Inflammatory macrophage treated with lipopolysaccharide for 4 hours (primary cell): ENCODE measurements around the gene ZNF407.
A peak's percentile ranks its signal among the peaks of the same experiment; 100 is the strongest.

Source experiments
- DNase-seq: peaks from one replicate; pipeline ENCODE4 v3.0.0-alpha.2; 2020

Gene ZNF407

DNA sequence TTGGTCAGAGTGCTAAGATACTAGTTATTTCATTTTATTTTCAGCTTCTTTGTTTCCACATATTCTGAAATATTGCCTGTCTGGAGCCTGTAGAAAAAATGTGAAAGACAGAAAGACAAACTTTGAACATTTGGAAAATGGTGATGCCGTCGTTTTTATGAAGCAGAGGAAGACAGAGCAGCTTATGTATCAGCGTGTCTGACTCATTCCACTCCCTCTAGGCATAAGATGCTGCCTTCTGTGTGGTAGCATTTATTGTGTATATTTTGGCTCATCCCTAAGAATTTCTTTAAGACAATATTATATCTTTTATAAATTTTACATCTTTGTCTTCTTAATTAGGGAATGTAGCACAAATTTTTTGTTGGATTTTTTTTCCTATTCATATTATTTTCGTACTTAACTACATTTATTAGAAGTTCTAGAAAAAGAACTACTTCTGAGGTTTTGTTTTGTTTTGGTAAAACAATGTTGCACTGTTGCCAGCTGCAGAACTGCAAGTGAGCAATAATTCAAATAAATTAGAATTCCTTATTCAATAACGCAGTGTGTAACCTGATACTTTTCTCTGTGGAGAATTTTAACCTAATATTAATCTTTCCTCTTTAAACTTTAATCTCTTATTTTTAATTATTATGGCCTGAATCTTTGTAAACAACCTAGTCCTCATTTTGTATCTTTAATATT, 300.4 kb downstream of the ZNF407 start:
- DNase-seq, result no peak

DNA sequence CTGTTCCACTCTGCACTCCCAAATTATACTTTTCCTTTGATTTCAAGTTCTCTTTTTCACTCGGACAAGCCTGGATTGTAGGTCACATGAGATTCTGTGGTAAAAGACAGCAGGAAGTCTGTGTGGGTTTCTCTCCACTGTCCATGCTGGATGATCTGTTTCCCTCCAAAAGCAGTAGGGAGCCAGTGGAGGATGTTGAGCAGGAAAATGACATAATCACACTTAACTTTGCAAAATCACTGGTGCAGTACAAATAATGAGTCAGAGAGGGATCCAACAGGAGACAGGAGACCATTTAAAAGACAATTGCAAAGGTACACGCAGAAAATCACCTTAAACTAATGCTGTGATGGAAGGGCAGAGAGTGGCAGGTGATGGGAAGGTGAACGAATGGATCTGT, 301.3 kb downstream of the ZNF407 start:
- DNase-seq, result peak; percentile 63

DNA sequence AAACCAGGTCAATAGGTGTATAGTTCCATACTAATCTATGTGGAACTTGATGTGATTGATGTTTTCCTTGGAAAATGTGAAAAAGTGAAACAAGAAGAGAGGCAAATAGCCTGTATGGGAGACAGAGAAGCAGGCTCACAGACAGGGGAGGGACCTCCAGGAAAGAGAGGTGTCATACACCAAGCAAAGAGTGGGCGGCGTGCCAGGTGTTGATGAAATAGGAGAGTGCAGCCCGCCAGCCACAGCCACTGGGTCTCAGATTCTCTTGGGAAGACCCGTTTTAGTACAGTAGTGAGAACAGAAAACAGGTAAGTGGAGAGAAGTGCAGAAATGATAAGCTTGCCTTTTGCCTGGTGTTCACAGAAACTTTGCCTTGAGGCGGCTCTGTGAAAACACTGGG, 301.9 kb downstream of the ZNF407 start:
- DNase-seq, result no peak

DNA sequence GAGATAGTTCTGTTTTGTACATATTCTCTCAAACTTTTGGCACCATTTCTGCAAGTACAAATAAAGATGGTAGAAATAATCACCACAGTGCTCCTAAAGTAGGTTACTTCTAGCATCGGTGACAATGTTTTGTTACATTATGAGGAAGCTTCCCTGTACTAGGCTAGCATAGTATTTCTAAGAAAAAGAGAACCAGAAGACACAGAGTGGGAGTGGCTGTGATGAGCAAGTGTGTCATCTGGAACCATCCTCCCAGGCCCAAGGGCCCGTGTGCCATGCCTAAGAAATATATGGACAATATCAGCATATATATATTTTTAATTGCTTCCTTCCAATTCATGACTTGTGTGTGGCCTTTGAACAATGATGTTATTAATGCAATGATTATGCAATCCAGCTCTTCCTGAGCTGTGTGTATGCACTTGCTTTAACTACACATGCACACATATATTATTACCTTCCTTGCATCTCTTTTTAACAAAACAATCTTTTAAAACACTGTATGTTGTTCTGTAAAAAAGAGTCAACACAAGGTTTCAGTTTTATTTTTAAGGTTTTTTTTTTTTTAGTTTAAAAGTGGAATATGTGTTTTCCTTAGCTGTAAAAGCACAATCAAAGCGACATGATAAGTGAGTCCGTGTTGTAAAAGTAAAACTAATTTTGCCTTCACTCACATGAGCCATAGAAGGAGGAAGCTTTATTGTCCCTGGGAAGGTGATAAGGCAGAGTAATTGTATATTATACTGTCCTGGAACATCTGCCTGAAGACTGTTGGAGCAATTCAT, 303.9 kb downstream of the ZNF407 start:
- peak; percentile 72 for DNase-seq

DNA sequence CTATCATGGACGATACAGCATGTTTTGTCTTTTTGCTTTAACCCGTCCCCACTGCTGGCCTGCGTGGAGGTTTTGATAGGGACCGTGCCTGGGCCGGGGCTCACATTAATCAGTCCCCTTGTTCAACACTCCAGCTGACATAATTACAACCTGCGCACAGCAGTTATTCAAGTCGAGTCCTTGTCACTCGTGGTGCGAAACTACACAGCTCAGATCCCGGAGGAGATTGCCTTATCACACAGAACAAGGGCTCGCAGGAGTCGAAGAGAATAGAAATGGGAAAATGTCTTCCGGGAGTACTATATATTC, 304.4 kb downstream of the ZNF407 start:
- no peak for DNase-seq

DNA sequence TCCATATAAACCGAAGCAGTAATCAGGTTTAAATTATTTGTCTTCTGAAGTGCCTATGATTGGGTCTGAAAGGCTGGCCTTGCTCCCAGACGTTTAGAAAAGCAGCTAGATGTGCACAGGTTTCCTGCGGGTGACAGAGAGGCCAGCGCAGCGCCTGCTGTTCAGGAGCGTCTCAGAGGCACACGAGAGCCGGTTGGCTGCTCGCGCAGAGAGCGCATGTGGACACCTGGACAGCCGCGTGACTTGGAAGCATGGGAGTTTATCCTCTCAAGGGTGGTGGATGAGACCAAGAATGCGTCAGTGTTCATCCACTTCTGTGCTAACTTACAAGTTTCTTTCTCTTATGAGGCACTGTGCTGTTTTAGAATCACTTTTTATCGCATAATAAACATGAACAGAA, 307.6 kb downstream of the ZNF407 start:
- DNase-seq, result no peak

DNA sequence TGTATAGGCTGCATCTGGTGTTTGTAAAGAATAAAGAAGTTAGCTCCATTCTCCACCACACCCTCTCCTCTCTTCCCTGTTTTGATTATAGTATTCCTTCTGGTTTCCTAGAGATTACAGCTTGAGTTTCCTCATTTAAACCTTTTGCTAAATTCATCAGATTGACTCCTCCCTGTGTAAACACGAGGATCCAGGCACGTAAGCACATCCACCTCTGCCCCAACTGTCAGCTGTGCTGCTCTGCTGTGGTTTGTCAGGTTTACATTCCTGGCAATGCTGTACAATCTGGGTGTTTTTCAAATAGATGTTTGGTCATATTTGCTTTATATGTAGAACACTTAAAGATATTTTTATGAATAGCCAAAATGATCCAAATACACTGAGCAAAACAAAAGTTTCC, 308.5 kb downstream of the ZNF407 start:
- no peak for DNase-seq

DNA sequence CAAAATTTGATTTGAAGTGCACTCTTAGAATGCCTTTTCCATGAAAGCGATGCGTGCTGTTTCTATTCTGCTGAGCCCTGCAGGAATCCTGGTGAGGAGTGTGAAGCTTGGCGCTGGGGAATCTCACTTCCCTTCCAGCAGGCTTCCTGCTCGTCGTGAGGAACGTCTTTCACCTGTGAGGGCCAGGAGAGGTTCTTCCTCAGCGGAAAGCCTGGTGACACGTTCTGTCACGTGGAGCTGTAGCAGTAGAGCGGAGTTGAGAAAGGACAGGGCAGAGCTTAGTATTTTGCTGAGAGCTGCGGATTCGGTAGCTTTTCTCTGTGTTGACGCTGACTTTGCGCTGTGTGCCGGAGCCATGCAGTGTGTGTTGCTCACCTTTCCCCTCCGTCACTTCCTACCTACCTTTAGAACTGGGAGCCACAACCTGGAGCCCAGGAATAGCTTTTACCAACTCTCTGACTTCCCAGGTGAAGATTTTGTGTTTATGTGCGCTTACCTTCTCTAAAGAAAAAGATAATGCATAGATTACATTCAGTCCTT, 316.5 kb downstream of the ZNF407 start:
- DNase-seq, result no peak

DNA sequence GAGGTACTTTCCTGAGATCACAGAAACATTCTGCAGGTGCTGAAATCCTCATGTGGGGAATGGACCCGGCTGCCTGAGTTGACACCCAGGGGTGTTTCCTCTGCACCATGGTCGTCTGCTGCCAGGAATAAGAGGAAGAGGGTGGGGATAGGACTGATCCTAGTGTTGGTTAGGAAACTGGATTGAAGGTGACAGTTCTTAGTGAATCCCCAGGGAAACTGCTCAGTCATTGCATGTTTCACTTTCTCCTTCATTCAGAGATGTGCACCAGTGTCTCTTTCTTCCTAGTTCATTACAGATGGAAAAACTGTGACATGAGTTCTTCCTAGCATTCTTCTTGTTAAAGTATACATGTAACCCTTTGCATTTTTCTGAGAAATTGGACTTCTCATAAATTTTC, 317.0 kb downstream of the ZNF407 start:
- DNase-seq, result peak; percentile 15

DNA sequence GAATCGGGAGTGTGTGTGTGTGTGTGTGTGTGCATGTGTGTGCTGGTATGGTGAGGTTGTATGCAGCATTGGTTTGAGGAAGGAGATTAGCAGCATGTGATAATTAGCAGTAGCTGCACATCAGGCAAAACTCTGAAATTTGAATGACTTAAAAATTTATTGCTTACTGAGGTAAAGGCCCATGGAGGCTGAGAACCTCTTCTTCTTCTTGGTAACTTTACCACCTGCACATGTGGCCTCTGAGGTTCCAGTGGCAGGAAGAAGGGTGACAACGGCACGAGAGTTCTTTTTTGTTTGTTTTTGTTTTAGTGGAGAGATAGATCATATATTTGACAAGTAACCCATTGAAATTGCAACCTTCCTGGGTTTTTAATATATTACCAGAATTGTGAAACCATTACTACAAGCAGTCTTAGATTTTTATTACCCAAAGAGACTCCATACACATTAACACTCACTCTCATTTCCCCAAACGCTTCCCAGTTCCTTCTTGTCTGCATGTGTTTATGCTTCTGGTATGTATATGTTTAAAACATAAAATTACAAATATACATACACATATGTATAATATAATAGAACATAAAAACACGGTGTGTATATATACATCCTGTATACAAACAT, 319.2 kb downstream of the ZNF407 start:
- peak; percentile 29 for DNase-seq

DNA sequence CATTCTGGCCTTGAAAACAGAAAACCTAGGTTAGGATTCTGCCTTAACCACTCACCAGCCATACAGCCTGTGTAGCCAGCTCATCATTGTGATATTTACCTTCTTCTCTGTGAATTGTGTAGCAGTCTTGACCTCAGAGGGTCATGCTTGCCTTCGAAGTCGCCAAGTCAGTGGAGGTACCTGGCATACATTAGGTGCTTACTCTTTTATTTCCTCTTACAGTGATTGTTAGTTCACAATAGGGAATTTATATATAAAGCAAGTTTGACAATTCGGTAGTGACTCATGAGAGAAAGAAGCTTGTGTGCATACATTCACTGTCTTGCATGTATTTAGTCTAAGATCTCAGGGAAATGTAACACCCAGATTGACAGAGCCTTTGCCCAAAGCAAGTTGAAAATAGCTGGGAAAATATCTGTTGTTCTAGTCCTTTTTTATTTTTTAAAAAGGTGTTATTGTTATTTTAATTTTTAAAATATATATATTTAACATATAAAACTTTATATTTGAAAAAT, 320.7 kb downstream of the ZNF407 start:
- DNase-seq, result no peak

DNA sequence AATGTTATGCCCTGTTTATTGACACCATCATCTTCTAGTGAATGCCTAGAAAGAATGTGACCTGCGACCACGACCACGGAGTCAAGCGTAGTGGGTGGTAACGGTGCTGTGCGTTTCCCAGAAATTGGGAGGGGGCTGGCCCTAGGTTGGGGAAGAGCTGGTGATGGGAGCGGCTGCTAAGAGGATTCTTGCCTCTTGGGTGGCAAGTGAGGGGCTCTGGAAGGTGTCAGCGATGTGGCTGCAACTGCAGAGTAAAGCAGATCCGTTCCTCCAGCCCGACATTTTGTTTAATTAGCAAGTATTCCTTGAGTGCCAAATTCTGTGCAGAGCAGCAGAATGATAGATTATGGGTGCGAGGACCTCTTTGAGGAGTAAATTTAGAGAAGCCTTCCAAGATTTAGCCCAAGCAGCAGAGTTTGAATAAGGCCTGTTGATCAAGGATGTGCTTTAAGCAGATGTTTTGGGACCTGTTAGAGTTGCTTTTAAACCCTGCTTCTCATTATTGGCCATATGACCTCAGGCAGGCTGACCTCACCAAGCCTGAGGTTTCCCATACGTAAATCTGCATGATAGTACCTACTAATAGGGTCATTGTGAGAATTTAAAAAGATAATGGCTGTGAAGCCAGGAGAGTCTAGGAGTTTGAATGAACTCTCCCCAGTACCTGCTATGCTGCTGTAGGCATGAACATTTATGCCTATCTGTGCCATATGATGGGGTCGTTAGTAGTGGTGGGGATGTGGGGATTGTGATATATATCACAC, 323.6 kb downstream of the ZNF407 start:
- no peak for DNase-seq

DNA sequence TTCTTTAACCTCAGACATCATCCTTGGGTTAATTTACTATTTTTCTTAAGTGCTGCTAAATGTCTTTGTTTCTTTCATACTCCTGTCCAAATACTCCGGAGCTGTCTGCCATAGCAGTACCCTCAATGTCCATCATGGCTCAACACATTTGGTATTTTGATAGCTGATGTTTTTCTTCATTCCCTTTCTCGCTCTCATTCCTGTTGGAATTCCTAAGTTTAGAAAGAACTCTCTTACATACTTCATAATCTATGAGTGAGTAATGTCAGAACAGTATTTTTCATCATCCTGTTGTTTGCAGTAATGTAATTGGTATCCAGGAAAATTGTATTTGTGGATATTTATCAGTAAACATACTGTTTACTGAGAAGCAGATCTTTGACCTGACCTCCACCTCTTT, 328.4 kb downstream of the ZNF407 start:
- DNase-seq, result no peak

DNA sequence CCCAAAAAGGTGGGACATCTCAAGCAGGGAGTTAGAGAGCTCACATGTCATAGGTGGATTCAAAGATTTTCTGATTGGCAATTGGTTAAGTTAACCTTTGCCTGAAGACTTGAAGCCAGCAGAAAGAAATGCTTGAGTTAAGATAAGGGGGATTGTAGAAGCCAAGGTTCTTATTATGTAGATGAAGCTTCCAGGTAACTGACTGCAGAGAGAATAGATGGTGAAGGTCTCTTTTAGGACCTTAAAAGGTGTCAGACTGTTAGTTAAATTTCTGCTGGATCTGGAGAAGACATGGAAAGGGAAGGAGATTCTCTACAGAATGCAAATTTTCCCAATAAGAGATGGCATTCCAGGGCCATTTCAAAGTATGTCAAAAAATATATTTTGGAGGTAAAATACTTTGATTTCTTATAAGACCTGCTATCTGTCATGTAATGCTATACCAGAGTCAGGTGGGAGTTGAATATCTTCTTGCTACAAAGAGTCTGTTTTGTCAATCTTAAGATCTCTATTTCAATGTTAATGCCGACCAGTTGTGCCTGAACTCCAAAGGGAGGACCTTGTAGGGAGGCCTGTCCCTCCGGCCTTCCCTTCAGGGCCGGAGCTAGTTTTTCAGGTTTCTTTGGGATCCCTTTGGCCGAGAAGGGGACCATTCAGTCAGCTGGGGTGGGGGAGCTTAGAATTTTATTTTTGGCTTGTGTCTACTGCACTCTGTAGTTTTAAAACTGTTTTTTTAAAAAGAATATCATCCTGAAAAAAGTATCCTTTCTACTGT, 330.7 kb downstream of the ZNF407 start:
- no peak for DNase-seq

DNA sequence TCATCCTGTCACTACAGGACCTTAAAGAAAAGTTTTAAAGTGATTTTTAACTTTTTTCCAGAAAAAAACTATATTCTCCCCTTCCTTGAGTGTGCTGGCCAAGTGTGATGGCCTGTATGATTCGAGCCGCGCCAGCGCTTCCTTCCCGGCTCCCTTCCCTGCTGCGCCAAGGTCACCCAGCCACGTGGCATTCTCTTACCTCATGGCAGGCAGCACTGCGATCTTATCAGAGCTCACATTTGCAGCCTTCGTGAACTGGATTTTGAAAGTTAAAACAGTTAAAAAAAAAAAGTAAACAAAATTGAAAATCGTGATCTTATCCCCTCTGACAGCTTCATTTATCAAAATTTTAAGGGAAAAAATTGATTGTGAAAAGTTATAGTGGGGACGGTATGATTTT, 331.4 kb downstream of the ZNF407 start:
- DNase-seq, result no peak

DNA sequence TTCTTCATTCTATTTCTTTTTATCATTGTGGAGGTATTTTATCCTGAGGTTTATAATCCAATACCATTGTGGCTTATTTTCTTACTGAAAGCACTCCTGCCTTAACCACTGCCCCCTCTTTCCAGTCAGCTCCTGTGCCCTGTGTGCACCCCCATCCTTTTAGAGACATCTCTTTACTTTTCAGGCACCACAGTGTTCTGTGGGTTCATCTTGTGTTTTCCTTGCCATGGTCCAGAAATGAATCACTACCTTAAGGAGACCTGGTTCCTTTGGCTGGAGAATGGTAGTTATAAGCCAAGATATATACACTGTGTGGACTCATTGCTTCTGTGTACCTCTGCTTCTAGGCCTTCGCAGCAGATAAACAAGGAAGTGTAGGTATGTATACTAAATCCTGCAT, 332.9 kb downstream of the ZNF407 start:
- DNase-seq, result no peak

DNA sequence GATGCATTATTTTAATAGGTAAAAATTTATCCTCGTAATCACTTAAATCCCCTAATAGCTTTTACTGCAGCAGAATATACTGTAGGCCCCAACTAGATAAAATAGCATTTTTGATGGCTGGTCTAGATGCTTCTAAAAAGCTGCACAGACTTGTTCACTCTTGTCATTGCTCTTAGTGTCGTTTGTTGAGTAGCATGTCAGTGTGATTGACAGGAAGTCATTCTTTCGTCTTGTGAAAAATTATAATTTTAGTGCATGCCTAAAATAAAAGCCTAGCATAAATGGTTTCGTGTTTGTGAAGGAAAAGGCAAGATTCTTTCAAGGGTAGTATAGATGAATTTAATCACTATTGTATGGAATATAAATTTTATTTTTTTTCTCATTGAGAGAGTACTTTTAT, 336.3 kb downstream of the ZNF407 start:
- no peak for DNase-seq

DNA sequence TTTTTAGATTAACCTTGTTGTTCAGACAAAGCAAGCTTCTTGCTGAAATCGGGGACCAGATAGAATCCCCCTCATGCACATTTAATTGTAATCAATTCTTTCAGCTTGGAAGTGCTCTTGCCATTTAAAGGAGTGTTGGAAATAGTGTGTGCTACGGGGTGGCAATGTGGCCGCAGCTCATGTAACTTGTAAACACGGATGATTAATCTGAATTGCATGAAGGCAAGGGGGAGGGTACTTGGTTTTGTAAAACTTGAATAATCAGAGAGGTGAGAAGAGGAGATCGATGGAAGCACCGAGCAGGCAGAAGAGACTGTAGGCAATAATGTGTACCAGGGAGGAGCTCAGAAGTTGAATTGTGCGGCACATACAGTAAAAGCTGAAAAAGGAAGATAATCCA, 337.8 kb downstream of the ZNF407 start:
- DNase-seq, result no peak

DNA sequence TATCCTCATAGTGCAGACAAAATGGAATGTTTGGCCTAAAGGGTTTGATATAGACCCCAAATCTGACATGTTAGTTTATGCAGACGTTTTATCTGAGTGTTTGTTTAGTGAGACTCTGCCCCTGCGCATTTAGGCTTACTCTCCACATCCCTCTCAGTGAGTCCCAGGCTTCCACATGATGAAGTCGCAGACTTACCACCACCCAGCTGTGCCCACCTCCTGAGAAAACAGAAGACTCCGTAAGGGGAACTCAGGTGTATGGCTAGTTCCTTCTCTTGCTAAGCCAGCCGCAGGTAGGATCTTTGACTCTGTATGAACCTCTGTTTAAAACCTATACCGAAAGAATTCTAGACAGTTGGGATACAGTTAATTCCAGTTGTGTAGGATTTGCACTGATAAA, 338.7 kb downstream of the ZNF407 start:
- no peak for DNase-seq

DNA sequence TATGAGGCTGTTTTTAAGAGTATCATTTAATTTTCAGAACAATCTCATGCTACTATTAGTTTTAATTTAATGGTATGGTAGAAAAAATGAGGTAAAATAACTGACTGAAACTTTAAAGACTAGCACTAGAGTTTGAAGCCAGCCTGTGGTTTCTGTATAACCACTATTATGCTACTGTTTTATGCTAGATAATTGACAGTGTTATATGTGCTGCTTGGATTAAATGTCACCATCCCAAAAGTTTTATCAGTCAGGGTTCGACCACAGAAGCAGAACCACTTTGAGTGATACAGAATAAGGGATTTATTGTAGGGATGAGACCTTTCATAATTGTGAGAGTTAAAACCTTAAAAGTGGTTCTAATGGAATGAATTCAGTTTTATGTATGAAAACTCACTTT, 339.6 kb downstream of the ZNF407 start:
- DNase-seq, result no peak

DNA sequence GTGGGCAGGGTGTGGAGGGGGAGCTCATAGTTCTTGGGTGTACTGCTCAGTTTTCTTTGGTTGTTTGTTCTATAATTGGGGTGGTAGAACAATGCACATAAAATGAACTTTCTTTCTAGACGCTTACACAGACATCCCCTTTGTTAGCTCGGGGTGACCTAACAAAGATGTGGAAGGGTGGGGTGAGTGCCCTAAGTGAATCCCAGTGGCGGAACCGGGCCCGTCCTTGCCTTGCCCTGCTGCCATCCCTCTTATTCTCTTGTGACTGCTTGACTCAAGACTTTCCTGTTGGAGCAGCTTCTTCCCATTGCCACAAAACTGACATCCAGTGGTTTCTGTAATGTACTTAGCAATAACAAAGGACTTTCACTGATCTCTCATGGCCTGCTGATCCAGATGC, 343.2 kb downstream of the ZNF407 start:
- no peak for DNase-seq

DNA sequence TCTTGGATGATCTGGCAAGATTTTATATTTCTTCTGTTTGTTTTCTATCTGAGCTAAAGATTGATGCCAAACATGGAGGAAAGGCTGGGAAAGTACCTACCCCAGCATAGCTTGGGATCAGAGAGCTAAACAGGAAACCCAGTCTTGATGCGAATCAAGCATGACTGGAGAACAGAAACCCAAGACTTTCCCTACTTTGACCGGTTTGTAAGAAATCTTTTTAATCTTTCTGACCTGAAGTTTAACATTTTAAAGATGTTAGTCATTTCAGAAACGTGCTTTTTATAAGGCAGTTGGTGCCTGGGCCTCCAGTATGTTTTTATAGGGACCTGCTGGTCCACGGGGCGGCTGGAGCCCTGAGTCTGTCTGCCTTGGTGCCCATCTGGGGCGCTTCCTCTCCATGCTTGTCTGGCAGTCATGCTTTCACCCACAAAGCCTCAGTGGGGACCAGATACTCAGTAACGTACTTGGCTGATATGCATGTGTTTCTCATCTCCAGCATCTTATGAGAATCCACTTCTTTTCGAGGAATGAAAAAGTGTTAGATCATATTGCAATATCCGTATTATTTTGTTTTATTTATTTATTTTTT, 344.7 kb downstream of the ZNF407 start:
- no peak for DNase-seq
